COLO668 (cell line): ENCODE results near the gene SYPL1.
"Not testable (repeated sequence)": the region's sequence is repeated elsewhere in the genome, so short reads cannot be mapped to it uniquely, and the experiment has no call there.

Source experiments
- DNase-seq: peaks from one replicate; lab custom pipeline; 2025; ENCODE audit not compliant: unreplicated experiment; lab: John Stamatoyannopoulos, UW

The SYPL1 gene

DNA sequence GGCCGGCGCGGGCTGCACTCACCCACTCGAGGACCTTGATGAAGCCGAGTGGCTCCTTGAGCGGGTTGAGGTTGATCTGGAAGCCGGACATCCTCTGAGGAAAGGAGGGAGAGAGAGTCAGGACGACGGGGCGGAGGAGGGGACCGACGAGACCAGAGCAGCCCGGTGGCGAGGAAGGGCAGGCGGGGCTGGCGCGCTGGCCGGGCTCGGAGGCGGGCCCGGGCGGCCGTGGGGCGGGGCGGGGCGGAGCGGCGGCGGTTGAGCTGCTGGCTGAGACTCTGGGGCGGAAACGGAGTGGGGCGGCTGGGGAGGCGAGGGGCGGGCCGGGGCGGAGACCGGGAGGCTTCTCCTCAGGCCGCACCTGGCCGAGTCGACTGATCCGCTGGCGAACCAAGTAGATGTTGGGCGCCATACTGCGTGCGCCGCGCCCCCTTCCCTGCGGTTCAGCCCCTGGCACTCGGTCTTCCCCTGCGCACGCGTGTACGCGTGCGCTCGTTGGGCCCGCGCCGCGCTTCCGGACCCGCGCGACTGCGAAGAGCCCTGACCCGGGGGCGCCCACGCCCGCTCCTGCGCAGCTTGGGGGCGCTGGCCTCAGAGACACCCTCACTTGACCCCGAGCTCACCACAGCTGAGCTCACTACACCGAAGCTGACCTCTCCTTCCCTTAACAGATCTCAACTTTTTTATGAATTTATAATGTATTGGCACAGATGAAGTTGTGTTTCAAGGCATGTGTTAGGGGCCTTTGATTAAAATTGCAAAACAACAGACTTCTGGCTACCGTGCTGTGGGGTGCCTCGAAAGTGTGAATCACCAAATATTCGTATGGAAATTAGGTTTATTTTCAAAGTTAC, at the start of gene SYPL1:
SYPL1 (minus strand) TSS at position 195 of the 854 bp plus-strand sequence; CDS start at position 91, 104 bp downstream.
- DNase-seq: peak; percentile 94

DNA sequence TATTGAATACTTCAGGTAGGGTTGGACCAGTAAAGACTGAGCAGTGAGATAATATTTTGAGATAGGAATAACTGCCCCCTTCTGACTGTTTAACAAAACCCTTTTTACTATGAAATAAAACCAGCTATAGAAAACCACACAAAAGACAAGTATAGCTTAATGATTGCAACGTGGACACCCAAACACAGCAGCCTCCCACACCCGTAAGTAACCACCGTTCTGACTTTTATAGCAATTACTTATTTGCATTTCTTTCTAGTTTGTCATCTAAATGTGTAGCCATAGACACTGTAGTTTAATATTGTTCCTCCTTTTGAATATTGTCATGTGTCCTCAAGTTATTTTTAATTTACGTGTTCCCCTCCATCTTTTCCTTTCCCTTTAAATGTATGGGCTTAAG, 42.9 kb upstream of the SYPL1 start:
- DNase-seq: no peak

DNA sequence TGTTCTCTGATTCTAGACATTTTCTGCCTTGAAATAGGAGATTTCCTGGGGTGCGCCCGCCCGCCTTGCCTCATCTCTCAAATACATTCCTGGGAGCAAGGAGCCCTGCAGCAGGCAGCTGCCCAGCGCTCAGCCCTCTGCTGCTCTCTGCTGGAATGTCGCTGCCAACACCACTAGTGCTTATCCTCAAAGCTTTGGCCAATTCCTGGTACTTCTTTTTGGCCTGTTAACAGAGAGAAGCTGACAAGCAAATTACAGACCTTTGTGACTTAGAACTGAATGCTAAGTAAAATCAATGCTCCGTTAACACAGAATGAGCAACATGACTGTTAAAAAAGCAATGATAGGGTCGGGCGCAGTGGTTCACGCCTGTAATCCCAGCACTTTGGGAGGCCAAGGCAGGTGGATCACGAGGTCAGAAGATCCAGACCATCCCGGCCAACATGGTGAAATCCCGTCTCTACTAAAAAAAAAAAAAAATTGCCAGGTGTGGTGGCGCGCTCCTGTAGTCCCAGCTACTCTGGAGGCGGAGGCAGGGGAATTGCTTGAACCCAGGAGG, 41.9 kb upstream of the SYPL1 start:
- peak; percentile 70 for DNase-seq

DNA sequence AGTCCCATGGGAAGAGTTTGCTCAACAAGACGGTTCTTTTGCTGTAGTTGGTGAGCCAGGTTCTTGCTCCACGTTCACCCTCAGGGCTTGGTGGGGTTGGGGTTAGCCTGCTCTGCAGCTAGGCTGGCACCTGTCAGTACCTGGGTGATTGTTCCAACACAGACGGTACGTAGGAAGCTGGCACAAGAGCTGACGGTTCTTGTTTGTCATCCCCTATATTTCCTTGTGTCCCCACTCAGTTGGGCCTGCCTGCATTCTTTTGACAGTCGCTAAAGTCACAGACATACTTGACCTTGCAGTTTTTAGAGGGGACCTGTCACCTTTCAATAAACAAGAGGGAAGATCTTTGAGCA, 40.2 kb upstream of the SYPL1 start:
- no peak for DNase-seq

DNA sequence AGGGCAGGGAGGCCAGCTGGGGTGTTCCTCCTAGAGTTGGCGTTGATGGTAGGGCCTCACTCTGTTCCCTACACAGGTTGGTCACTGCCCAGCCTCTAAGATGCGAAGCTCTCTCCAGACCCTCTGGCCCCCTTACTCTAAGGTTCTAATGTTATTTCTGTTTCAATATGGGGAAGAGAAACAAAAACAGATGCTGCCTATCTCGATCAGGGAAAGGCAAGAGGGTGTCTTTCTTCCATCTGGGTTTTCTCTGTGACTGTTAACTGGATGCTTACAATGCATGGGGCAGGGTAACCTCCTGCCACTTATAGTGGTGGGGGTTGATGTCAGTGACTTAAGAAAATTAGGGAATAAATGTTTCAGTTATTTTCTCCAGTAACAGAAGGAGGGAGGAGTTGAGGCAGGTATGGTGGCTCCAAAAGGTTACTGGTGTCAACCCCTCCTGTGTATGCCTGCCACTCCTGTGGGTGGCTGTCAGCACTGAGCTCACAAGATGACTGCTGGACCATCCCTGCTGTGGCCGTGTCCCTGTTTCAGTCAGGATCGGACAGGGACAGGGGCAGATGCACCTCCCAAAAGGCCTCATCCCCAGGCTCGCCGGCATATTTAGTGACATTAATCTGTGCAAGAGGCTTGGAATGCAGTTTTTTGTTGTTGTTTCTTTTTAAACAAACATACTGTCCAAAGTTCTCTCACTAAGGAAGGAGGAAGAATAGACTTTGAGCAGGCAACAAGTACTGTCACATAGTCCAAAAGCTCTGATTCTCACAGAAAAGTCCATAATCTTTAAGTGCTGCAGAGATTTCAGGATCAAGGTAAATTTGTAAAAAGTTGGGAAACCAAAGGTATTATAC, 39.6 kb upstream of the SYPL1 start:
- DNase-seq: no peak

DNA sequence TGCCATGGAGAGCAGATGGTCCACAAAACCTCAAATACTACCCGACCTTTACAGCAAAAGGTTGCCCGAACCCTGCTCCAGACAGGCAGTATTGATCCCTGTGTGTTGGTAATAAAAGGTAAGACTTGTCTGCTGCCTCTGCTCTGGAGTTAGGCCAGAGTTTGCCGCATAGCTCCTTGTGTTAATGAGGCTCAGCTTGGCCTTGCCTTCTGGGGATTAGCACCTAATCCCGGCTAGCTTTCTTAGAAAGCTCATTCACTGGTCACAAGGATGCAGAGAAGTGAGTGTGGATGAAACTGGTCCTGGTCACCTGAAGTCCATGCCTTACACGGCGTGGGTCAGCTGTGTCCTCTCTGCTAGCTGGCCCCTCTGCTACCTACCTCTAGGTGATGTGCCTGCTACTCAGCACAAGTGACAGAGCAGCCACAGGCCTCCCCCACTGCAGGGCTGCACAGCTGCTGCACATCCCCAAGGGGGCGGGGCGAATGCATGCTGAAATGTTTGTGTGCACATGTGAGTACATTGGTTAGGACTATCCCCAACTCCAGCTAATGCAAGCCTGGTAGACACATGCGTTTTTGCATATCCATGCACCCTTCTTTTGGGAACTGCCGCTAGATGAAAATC, 31.7 kb upstream of the SYPL1 start:
- peak; percentile 9 for DNase-seq

DNA sequence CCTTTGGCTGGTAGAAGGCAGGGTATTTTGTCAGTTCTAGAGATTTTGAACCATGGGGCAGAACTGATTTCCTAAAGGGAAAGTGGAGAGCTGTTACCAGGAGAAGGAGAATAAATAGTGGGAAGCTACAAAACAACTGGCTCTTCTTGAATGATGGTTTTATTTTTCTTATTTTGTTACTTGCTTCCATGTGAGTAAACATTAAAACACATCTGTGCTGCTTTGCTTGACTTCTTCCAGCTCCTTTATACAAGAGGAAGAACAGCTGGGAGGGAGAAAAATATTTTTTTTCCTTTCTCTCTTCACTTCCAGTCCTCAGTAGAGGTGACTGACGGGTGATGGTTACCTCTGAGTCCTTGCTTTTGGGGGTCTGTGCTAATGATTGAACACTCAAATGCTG, 30.0 kb upstream of the SYPL1 start:
- no peak for DNase-seq

DNA sequence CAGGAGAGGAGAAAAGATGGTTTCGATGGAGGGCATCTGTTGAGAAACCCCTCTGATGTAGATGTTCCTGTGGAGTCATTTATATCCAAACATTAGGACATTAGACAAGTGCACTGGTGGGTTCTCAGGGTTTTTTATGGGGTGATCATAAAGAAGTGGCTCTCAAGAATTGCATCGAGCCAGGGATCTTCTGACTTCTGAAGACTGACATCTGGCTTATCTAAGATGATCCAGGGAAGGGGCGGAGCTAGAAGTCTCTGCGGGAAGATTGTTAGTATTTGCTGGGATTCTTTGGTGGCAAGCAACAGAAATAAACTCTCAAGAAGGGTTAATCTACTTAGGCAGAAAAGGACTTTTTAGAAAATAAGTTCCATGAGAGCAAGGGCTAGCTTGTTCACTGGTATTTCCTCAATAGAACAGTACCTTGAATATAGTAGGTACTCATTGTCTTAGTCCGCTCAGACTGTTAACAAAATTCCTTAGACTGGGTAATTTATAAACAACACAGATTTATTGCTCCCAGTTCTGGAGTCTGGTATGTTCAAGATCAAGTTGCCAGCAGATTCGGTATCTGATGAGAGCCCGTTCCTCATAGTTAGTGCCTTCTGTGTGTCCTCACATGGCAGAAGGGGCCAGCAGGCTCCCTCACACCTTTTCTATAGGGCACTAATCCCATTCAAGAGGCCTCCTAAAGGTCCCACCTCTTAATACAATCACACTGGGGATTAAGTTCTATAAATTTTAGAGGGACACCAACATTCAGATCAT, 28.5 kb upstream of the SYPL1 start:
- no peak for DNase-seq

DNA sequence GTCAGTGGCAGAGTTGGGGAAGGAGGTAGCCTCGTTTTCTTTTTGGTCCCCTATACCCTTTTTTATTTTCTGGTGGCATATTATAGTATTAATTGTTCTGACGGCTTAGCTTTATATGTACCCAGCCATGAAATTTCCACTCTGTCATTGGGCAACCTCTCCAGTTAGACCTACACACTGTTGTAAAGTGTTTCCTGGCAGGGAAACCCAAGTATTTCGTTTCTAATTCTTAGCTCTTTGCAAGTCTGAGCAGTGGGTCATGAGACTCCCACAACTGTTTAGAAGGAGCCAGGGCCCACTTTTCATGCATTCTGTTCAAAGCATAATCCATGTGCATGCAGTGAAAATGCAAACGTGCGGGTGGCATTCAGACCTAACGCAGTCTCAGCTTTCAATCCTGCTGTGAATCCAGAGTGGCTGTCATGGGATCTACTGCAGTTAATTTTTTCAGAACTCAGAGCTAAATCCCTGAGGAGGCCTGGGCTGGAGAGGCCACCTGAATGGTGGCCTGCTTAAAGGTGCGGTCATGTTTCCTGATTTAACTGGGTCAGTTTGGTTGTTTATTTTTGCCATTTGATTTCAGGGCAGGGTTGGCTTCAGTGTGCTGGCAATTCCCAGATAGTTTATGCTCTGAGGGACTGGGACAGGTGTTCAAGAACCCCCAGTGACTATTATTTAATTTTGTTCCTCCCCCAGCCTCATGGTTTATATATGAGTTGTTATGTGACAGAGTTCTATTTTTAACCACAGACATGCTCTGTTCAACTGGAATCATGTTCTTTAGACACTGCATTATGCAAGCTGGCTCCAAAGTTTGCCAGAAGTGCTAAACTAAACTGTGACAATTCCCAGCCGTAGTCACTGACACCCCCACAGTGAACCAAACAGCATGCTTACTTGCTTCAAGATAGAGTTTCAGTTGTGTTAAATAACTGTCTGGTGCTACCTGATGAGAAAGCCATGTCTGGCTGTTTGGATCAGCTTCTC, 27.4 kb upstream of the SYPL1 start:
- DNase-seq: no peak

DNA sequence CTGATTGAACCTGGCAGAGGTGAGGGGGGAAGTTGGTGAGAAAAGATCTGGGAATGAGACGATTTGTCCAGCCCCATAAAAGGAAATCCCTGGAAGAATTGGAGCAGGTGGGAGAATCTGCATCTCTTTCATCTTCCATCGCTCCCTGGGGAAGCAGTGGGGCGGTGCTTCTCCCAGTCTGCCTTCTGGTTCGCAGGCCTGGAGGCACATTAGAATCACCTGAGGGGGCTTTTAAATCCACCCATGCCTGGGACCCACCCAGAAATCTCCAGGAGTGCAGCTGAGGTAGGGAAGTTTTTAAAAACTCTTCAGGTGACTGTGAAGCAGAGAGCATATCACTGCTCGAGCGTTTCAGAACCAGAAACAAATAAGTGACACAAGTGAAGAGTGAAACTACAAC, 26.7 kb upstream of the SYPL1 start:
- DNase-seq: no peak

DNA sequence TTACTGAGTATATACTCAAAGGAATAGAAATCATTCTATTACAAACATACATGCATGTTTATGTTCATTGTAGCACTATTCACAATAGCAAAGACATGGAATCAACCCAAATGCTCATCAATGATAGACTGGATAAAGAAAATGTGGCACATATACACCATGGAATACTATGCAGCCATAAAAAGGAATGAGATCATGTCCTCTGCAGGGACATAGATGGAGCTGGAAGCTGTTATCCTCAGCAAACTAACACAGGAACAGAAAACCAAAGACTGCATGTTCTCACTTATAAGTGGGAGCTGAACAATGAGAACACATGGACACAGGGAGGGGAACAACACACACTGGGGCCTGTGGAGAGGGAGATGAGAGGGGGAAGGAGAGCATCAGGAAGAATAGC, 26.1 kb upstream of the SYPL1 start:
- DNase-seq: not testable (repeated sequence)

DNA sequence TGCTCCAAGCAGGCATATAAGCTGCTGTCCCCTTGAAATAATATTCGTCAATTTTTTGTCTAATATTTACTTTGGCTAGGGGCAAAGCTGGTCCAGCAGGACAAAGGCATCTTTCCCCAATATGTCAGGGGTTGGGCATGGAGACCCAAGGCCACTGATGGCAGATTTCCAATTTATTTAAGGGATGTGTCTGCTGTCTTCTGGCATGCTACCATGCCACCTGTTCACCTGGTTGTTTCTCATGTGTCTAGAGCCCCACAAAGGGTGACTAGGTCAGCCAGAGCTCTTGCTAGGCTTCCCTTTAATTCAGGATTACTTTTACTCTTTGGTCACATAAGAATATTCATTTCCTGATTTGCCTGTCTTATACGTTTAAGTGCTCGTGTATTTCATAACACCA, 22.1 kb upstream of the SYPL1 start:
- no peak for DNase-seq

DNA sequence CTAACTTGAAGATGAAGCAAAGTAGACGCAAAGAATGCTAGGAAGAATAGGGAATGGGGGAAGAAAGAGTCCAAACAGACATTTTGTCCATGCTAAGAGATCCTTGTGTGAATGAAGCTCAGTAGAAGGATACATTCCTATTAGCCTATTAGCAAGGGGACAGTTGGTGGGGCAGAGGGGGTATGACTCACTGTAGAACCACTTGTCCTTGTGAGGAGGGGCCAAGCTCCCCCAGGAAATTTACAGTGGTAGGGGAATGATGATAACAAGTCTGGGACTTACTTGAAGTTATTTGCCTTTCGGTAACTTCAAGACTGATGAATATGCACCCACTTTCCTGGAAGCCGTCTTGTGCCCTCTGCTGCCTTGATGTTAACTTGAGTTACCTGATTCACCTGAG, 17.2 kb upstream of the SYPL1 start:
- no peak for DNase-seq

DNA sequence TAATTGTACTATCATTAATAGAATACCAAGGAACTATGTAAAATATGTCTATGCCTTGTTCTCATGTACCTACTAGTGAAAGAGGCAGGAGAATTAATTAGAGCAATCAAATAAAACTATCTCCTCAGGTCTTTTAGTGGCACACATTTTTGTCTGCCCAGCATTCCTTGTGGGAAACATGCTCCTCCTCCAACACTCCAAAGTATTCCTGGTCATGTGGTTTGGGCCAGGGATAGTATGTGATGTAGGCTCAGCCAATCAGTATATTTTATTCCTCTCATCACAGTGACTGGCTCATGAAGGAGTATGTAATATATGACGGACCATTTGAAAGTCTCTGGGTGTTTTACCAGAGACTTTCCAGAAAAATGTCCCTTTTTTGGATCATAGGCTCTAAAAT, 16.7 kb upstream of the SYPL1 start:
- no peak for DNase-seq

DNA sequence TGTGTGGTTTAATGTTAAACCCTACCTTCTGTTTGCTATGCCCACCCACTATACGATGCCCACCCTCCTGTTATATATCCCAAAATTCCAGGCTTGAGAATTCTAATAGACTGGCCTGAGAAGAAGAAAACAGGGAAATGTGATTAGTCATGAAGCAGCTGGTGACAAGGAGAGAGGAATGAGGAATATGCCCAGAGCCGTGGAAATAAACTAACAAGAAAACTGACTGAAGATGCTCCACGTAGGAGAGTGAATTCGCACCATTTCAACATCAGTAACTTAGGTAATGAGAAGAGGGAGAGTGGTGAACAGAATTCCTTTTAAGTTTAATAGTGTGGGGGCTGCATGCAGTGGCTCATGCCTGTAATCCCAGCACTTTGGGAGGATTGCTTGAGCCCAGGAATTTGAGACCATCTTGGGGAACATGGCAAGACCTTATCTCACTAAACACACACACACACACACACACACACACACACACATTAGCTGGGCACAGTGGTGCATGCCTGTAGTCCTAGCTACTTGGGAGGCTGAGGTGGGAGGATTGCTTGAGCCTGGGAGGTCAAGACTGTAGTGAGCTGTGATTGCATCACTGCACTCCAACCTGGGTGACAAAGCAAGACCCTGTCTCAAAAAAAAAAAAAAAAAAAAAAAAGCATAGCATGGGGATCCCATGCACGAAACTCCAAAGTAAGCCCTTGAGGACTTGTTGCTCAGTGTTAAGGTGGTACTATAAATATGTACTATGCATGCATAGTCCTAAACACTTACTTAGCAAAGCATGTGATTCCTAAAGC, 16.1 kb upstream of the SYPL1 start:
- no peak for DNase-seq

DNA sequence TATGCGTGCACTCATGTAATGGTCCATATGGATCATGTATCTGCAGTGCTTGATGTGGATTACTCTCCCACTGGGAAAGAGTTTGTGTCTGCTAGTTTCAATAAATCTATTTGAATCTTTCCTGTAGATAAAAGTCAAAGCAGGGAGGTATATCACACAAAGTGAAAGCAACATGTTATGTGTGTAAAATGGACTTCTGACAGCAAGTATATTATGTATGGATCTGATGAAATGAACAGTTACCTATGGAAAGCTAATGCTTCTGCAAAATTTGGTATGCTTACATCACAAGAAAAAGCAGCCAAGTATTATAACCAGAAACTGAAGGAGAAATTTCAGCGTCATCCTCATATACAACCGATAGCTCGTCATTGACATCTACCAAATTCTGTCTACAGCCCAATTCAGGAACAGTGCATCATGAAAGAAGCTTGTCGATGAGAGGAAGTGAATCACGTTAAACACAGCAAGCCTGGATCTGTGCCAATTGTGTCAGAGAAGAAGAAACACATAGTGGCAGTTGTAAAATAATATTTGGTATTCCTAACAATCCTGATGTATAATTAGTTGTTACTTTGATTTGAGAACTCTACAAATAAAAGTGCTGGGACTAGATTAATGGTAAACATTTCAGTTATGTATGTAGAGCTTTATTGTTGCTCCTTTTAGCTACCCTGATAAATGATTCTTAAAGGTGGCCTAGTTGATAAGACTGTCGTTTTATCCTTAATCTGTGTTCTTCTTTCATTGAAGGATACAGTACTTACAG, 14.2 kb upstream of the SYPL1 start:
- DNase-seq: peak; percentile 21

DNA sequence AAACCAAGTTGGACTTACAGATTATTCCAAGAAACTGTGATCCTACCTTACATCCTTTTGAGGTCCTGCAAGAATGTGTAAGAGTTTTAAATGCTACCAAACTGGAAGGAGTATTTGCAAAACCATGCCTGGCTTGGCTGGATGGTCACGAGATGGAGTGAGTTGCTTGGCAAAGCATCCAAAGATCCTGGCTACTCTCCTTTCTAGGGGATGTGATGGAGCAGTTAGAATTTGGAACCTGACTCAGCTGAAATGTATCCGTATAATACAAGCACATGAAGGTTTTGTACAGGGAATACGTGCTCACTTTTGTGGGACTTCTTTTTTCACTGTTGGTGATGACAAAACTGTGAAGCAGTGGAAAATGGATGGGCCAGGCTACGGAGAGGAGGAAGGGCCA, 13.3 kb upstream of the SYPL1 start:
- no peak for DNase-seq

DNA sequence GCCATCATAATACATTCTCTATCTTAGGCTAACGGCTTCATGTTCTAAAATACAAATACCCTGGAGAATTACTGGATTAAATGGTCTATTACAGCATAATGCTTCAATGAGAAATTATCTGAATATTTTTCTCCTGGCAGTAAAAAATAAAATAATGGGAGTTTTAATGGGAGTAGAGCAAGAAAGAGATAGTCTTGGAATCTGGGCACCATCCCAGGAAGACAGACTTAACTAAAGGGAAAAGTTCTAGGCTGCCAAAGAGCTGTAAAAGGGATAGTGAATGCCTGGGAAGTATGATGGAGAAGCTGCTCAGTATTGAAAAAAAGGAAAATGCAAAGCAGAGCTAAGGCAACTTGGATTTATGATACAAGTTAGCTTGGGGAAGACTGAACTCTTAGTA, 12.1 kb upstream of the SYPL1 start:
- DNase-seq: no peak
